Nephron (organoid): ENCODE results near the gene ZACN.
A peak's percentile ranks its signal among the peaks of the same experiment; 100 is the strongest.
"Not testable (repeated sequence)": the region's sequence is repeated elsewhere in the genome, so short reads cannot be mapped to it uniquely, and the experiment has no call there.

Experiments
- H3K27ac Mint-ChIP-seq, 3 experiments: 2 replicates each; pipeline ENCODE4 v1.8.0; 2020; ENCODE audit warnings: mixed read lengths in 3 of 3, mild to moderate bottlenecking in 2 of 3, moderate library complexity in 1 of 3
- H3K27me3 Mint-ChIP-seq: 2 replicates; pipeline ENCODE4 v1.8.0; 2021; ENCODE audit warnings: low read depth, mild to moderate bottlenecking, moderate library complexity, mixed read lengths
- H3K36me3 Mint-ChIP-seq: 2 replicates; pipeline ENCODE4 v1.8.0; 2020; ENCODE audit warnings: low read depth, mixed read lengths
- H3K4me1 Mint-ChIP-seq: 2 replicates; pipeline ENCODE4 v1.8.0; 2020; ENCODE audit warnings: mixed read lengths
- H3K4me3 Mint-ChIP-seq, 3 experiments: 2 replicates each; pipeline ENCODE4 v1.8.0; 2020; ENCODE audit warnings: mild to moderate bottlenecking in 3 of 3, mixed read lengths in 3 of 3, moderate library complexity in 2 of 3
- H3K9me3 Mint-ChIP-seq: 2 replicates; pipeline ENCODE4 v1.8.0; 2020; ENCODE audit warnings: mixed read lengths
- TF ChIP-seq, protein P1 (sequence below), 3 experiments: fragments of 200-600 bp; sonication (generic); IDR thresholded peaks; one replicate each; pipeline ENCODE4 v1.5.0; 2021; ENCODE audit warnings: antibody characterized with exemption in 3 of 3; ENCODE audit not compliant: unreplicated experiment in 3 of 3

ZACN gene

DNA sequence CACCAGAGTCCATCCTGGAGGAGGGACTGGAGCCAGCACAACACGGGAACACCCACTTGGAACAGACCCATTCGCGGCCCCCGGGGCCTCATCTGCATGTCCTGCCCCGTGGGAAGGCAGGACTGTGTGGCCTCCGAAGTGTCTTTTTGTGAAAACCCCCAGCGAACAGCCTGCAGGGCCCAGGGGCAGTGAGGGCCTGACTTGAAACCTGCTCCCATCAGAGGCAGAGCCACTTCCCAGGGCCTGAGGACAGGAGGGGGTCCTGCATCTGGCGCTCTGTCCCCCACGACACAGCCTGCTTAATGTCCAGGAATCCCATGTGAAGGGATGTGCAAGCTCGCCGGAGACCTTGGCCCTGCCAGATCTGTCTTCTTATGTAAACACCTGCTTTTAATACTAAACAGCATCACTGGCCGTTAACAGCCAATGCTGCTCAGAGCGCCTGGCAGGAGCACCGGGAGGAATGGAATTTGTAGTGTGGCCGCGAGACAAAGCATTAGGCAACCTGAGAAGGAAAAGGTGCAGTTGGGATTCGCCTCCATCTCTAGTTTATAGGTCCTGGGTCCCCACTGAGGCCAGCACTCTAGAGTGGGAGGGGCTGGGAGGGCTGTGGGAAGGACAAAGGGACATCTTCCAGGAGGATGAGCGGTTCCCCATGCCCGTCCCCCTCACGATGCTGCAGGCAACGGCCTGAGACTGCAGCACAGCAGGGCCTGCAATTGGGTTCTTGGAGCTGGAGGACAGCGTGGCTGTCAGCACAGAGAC lies 42.3 kb upstream of the ZACN start:
- Mint-ChIP-seq H3K4me1 (peaks cover 11% of the 10 kb centered on the region), H3K27me3 (no peaks in the 10 kb centered on the region), H3K36me3 (peaks cover 37% of the 10 kb centered on the region), H3K9me3 (no peaks in the 10 kb centered on the region), H3K27ac (peak overlapping the region; percentile 55 to 84 (median 59)), H3K4me3 (peak overlapping the region in 1 of 3 experiments; percentile 41)
- TF ChIP-seq, protein P1, sequence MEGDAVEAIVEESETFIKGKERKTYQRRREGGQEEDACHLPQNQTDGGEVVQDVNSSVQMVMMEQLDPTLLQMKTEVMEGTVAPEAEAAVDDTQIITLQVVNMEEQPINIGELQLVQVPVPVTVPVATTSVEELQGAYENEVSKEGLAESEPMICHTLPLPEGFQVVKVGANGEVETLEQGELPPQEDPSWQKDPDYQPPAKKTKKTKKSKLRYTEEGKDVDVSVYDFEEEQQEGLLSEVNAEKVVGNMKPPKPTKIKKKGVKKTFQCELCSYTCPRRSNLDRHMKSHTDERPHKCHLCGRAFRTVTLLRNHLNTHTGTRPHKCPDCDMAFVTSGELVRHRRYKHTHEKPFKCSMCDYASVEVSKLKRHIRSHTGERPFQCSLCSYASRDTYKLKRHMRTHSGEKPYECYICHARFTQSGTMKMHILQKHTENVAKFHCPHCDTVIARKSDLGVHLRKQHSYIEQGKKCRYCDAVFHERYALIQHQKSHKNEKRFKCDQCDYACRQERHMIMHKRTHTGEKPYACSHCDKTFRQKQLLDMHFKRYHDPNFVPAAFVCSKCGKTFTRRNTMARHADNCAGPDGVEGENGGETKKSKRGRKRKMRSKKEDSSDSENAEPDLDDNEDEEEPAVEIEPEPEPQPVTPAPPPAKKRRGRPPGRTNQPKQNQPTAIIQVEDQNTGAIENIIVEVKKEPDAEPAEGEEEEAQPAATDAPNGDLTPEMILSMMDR (IDR thresholded peaks at IDR 0.05; ENCODE audit: unreplicated experiment in 3 of 3) = no peak

DNA sequence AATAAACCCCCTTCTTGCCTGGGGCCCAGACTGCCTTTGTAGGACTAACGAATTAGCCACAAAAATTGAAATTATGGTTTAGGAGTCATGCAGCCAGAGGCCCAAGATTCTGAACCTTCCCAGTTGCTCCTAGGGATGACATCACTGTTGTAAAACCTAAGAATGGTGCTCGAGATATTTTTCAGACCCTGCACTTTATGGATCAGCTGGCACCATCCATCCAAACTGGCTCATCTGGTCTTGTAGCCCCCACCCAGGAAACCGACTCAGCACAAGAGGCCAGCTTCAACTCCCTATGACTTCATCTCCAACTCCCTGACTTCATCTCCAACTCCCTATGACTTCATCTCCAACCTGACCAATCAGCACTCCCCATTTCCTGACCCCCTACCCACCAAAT lies 40.9 kb upstream of the ZACN start:
- Mint-ChIP-seq H3K36me3 (peaks cover 44% of the 10 kb centered on the region), H3K4me1 (peaks cover 11% of the 10 kb centered on the region), H3K4me3 (no peak overlapping the region), H3K9me3 (no peaks in the 10 kb centered on the region), H3K27ac (peak overlapping the region; percentile 1 to 51 (median 8)), H3K27me3 (no peaks in the 10 kb centered on the region)
- TF ChIP-seq, protein P1 (IDR thresholded peaks at IDR 0.05; ENCODE audit: unreplicated experiment in 3 of 3) = no peak

DNA sequence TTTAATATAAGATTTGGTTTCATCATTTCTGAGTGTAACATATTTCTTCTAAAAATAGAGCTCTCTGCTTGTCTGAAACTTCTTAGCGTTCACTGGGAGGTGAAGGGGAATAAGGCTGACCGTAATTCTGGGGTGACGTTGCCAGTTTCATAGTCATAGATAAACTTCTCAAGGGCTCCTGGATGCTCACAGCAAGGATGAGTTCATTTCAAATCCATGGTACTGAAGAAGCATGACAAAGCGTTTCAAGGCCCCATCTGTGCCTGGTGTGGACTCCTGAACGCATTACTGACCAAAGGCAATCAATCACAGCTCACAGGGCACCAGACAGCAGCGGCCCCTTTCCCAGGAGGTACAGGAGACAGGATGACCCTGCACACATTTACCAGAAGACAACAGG lies 39.9 kb upstream of the ZACN start:
- peak overlapping the region in 1 of 3 experiments; percentile 8 for H3K27ac Mint-ChIP-seq
- H3K36me3 Mint-ChIP-seq = peaks cover 55% of the 10 kb centered on the region
- peaks cover 11% of the 10 kb centered on the region for H3K4me1 Mint-ChIP-seq
- H3K4me3 Mint-ChIP-seq = no peak overlapping the region
- TF ChIP-seq, protein P1 (IDR thresholded peaks at IDR 0.05; ENCODE audit: unreplicated experiment in 3 of 3) = no peak
- no peaks in the 10 kb centered on the region for H3K27me3 Mint-ChIP-seq
- H3K9me3 Mint-ChIP-seq = no peaks in the 10 kb centered on the region

DNA sequence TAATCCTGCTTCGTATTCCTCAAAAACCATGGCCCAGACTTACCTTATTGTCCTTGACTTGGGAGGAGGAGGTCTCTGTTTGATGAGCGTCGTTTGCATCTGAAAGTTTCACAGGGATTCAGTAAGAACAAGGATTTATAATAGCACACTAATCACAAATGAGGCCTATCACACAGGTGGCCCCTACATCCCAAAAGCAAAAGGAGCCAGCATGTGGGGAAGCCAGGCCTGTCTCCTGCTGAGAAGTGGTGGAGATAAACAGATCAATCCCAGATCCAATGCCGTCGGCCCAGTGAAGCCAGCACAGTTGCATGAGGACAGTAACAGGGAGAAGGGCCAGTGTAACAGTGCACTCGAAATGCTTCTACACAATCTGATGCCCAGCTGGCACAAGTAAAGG lies 38.6 kb upstream of the ZACN start:
- Mint-ChIP-seq H3K36me3 (peaks cover 64% of the 10 kb centered on the region), H3K27ac (no peak overlapping the region), H3K9me3 (no peaks in the 10 kb centered on the region), H3K27me3 (no peaks in the 10 kb centered on the region), H3K4me1 (peaks cover 5% of the 10 kb centered on the region), H3K4me3 (no peak overlapping the region)
- TF ChIP-seq, protein P1 (IDR thresholded peaks at IDR 0.05; ENCODE audit: unreplicated experiment in 3 of 3) = no peak

DNA sequence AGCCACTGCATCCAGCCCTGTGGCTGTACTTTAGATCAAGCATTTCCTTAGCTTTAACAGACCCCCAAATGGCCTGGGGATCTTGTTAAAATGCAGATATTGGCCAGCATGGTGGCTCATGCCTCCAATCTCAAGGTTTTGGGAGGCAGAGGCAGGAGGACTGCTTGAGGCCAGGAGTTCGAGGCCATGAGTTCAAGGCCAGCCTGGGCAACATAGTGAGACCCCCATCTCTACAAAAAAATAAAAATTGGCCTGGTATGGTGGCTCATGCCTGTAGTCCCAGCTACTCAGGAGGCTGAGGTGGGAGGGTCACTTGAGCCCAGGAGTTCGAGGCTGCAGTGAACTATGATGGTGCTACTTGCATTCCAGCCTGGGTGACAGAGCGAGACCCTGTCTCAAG lies 36.1 kb upstream of the ZACN start:
- not testable (repeated sequence) for H3K4me3 Mint-ChIP-seq

DNA sequence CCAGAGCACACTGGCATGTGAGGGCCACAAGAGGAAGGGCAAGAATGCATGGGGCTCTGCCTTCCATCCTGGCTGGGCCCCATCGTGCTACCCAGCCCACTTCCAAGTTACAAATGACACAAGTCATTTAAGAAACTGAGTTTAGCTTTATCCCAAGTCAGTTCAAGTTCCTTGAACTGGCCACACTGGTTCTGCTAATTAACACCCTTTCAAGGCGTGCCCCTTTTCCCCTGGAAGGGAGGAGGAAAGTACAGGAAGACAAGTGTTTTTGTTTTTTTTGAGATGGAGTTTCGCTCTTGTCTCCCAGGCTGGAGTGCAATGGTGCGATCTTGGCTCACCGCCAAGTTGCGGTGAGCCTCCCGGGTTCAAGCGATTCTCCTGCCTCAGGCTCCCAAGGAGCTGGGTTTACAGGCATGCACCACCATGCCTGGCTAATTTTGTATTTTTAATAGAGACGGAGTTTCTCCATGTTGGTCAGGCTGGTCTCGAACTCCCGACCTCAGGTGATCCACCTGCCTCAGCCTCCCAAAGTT lies 34.4 kb upstream of the ZACN start:
- not testable (repeated sequence) for H3K4me1 Mint-ChIP-seq, H3K9me3 Mint-ChIP-seq, H3K27me3 Mint-ChIP-seq, H3K4me3 Mint-ChIP-seq
- H3K27ac Mint-ChIP-seq = peak overlapping the region in 1 of 3 experiments; percentile 17
- peaks cover 77% of the 10 kb centered on the region for H3K36me3 Mint-ChIP-seq

More for the DNA sequence above, 36.1 kb upstream of the ZACN start:
- peaks cover 78% of the 10 kb centered on the region for H3K36me3 Mint-ChIP-seq
- H3K27ac Mint-ChIP-seq, H3K27me3 Mint-ChIP-seq, H3K9me3 Mint-ChIP-seq, H3K4me1 Mint-ChIP-seq: not testable (repeated sequence)

DNA sequence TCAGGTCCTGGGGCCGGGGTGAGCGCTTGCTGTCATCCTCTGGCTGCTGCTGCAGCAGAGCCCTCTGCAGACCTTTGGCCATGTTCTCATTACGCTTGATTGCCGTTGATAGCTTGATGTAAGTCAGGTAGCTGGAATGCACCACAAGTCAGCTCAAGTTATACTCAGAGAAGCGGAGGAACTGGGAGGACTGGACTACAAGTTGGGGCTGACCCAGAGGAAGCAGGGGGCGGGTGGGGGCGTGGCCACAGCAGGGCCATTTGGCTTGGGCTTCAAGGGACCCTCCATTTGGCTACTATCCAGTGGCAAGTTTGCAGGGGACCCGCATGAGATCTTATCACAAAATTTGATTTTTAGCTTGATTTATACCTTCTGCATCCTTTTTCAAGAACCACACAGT lies 32.9 kb upstream of the ZACN start:
- Mint-ChIP-seq H3K27me3 (no peaks in the 10 kb centered on the region), H3K4me1 (no peaks in the 10 kb centered on the region), H3K36me3 (peaks cover 77% of the 10 kb centered on the region), H3K27ac (peak overlapping the region in 1 of 3 experiments; percentile 83), H3K9me3 (no peaks in the 10 kb centered on the region), H3K4me3 (no peak overlapping the region)
- TF ChIP-seq, protein P1 (IDR thresholded peaks at IDR 0.05; ENCODE audit: unreplicated experiment in 3 of 3) = no peak
